Stomach (tissue), 9 donors: ENCODE results near the gene HMGXB3. TPM values are rescaled to one million over a fixed set of nuclear protein-coding genes. Genes with fewer than 3 reads are reported as not detected.

ENCODE experiments used
- DNase-seq, 2 donors: peaks; one replicate each; pipeline versions ENCODE4 v3.0.0 to v3.0.0-alpha.2; 2013 to 2019
- H3K27ac ChIP-seq, 5 donors: fragments of 200-600 bp in 4 of 5; sonication (generic) in 4 of 5; one replicate each; pipeline ENCODE4 v1.5.1; 2013 to 2019; ENCODE audit warnings: mild to moderate bottlenecking in 1 of 5, moderate library complexity in 1 of 5
- H3K27me3 ChIP-seq, 3 donors: fragments of 200-600 bp; sonication (generic); one replicate each; pipeline ENCODE4 v1.5.1; 2017 to 2019; ENCODE audit warnings: mixed run types in 1 of 3
- H3K36me3 ChIP-seq, 4 donors: fragments of 200-600 bp; sonication (generic); 1 replicate in 3 of 4; 2 replicates in 1 of 4; pipeline ENCODE4 v1.5.1; 2016 to 2019
- H3K4me1 ChIP-seq, 4 donors: fragments of 200-600 bp; sonication (generic); one replicate each; pipeline ENCODE4 v1.5.1; 2016 to 2019
- H3K4me3 ChIP-seq, 4 donors: fragments of 200-600 bp; sonication (generic) in 3 of 4; one replicate each; pipeline ENCODE4 v1.5.1; 2016 to 2019; ENCODE audit warnings: mild to moderate bottlenecking in 1 of 4
- H3K9me3 ChIP-seq, 4 donors: fragments of 200-600 bp; sonication (generic); one replicate each; pipeline ENCODE4 v1.5.1; 2016 to 2019
- CTCF ChIP-seq, 7 experiments: fragments of 450-650 bp in 4 of 7; fragments of 200-600 bp in 3 of 7; sonication (generic) in 3 of 7; IDR thresholded peaks; one replicate each; pipeline ENCODE4 v1.5.1; 2016 to 2019; ENCODE audit warnings: antibody characterized with exemption in 7 of 7, control low read depth in 2 of 7, mild to moderate bottlenecking in 1 of 7
- EP300 ChIP-seq: sonication (generic); formaldehyde crosslinking; IDR thresholded peaks from one replicate; pipeline ENCODE4 v1.6.1; 2017; ENCODE audit warnings: antibody characterized with exemption
- POLR2A ChIP-seq, 4 donors: fragments of 450-650 bp; IDR thresholded peaks; one replicate each; pipeline ENCODE4 v1.6.1; 2016; ENCODE audit warnings: antibody characterized with exemption in 4 of 4, control low read depth in 2 of 4, mild to moderate bottlenecking in 1 of 4, moderate library complexity in 1 of 4
- POLR2AphosphoS5 ChIP-seq, 3 donors: sonication (generic); formaldehyde crosslinking; IDR thresholded peaks; one replicate each; pipeline ENCODE4 v1.6.1; 2016; ENCODE audit warnings: antibody characterized with exemption in 3 of 3
- WGBS, 5 donors: extraction: QIAGEN DNeasy Blood & Tissue Kit in 3 of 5; methylation state at CpG; one replicate each; pipeline versions ENCODE4 v1.1.5 to v1.1.7; 2013 to 2018; 5-methylcytosine and 5-hydroxymethylcytosine counted together
- intact Hi-C: fragments of 100-400 bp; cut with DNase I; formaldehyde crosslinking; loops from one replicate; pipeline ENCODE4 v1.15.1; 2023; ENCODE audit warnings: low total_unique reads
- polyA plus RNA-seq, 3 donors: library from polyadenylated mRNA; stranded (reverse); fragments of 200-250 nt; gene quantifications; one replicate each; pipeline ENCODE4 v1.2.3, GENCODE V29; 2013
- total RNA-seq, 5 donors: library from RNA; depleted of rRNA; stranded (reverse); fragments of >200 nt; gene quantifications; one replicate each; pipeline versions ENCODE4 v1.1.0 to v1.2.3, GENCODE V29; 2014 to 2016
- donor health status: healthy with polysubstance abuse.
- donor health status: Bipolar disorder and iron deficiency.
- donor health status: healthy.

HMGXB3 gene
- total and polyA plus RNA-seq, 8 donors: 7.9 to 90.6 (median 32.6) TPM

- DNase-seq: no peak
- Histone ChIP-seq H3K36me3 (peaks cover 0 to 11% (median 2%) of the 10 kb centered on the region in 4 donors), H3K4me1 (peaks cover 0 to 25% (median 0%) of the 10 kb centered on the region in 4 donors), H3K4me3 (no peak overlapping the region), H3K27me3 (no peaks in the 10 kb centered on the region), H3K27ac (no peak overlapping the region), H3K9me3 (no peaks in the 10 kb centered on the region)
- 94 to 100% (median 98%) methylated on average over 4 to 6 of the region's 6 CpGs for WGBS, 5 donors
- intact Hi-C loops: no loop called here
- TF ChIP-seq POLR2A (IDR thresholded peaks at IDR 0.05) (no peak), EP300 (no peak), CTCF (IDR thresholded peaks at IDR 0.05) (no peak), POLR2AphosphoS5 (IDR thresholded peaks at IDR 0.05) (no peak)
Measured at GRCh38 chr5:150068071-150068470, 67.5 kb downstream of the HMGXB3 start.

GRCh38 chr5:150068472-150068871 is 67.9 kb downstream of the HMGXB3 start:
- 27 to 51% (median 43%) methylated on average over 2 to 4 of the region's 4 CpGs for WGBS, 5 donors
- no peaks in the 10 kb centered on the region for H3K27me3 ChIP-seq
- no peak overlapping the region for H3K4me3 ChIP-seq
- peaks cover 0 to 25% (median 0%) of the 10 kb centered on the region in 4 donors for H3K4me1 ChIP-seq
- DNase-seq: peak; percentile 43 to 49
- H3K36me3 ChIP-seq: peaks cover 0 to 11% (median 2%) of the 10 kb centered on the region in 4 donors
- H3K27ac ChIP-seq: no peak overlapping the region
- no peak for TF ChIP-seq EP300
- TF ChIP-seq CTCF (IDR thresholded peaks at IDR 0.05): no peak
- no peak for TF ChIP-seq POLR2A (IDR thresholded peaks at IDR 0.05)
- TF ChIP-seq POLR2AphosphoS5 (IDR thresholded peaks at IDR 0.05): no peak
- H3K9me3 ChIP-seq: no peaks in the 10 kb centered on the region
- intact Hi-C loops: no loop called here

DNA sequence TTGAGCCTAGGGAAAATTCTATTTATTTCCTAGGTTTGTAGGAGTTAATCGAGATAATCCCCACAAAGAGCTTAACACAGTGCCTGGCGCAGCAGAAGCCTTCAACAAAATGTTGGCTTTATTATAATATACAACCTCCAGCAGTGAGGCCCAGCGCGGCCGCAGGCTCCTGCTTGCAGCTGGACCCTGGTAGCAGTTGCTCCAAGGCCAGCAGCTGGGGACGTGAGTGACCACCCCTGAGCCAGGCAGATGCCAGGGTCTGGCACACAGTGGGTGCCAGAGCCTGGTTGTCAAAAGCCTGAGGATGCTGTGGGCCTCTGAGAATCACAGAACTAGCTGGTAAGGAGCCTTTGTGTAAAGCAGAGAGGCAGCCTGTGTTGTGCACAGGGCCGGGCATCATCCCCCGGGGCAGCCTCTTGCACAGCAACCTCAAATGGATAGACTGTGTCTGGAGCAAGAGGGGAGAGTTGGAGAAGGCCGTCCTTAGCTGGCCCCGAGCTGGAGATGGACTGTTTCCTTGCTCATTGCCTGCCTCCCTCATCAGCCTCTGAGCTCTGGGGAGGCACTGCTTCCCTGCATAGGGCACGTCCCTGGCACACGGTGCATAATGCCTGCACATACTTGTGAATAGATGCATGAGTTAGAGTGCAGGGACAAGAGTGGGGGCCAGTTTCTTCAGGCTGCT is 68.6 kb downstream of the HMGXB3 start:
- H3K27me3 ChIP-seq: no peaks in the 10 kb centered on the region
- H3K4me1 ChIP-seq: peaks cover 0 to 25% (median 0%) of the 10 kb centered on the region in 4 donors
- intact Hi-C loops: no loop called here
- TF ChIP-seq POLR2A (IDR thresholded peaks at IDR 0.05): no peak
- TF ChIP-seq EP300: no peak
- TF ChIP-seq POLR2AphosphoS5 (IDR thresholded peaks at IDR 0.05): no peak
- no peak for TF ChIP-seq CTCF (IDR thresholded peaks at IDR 0.05)
- H3K36me3 ChIP-seq: peaks cover 0 to 11% (median 2%) of the 10 kb centered on the region in 4 donors
- H3K27ac ChIP-seq: no peak overlapping the region
- no peak overlapping the region for H3K4me3 ChIP-seq
- H3K9me3 ChIP-seq: no peaks in the 10 kb centered on the region
- no peak for DNase-seq
- 77 to 88% (median 82%) methylated on average over 11 to 12 of the region's 12 CpGs for WGBS, 5 donors

DNA sequence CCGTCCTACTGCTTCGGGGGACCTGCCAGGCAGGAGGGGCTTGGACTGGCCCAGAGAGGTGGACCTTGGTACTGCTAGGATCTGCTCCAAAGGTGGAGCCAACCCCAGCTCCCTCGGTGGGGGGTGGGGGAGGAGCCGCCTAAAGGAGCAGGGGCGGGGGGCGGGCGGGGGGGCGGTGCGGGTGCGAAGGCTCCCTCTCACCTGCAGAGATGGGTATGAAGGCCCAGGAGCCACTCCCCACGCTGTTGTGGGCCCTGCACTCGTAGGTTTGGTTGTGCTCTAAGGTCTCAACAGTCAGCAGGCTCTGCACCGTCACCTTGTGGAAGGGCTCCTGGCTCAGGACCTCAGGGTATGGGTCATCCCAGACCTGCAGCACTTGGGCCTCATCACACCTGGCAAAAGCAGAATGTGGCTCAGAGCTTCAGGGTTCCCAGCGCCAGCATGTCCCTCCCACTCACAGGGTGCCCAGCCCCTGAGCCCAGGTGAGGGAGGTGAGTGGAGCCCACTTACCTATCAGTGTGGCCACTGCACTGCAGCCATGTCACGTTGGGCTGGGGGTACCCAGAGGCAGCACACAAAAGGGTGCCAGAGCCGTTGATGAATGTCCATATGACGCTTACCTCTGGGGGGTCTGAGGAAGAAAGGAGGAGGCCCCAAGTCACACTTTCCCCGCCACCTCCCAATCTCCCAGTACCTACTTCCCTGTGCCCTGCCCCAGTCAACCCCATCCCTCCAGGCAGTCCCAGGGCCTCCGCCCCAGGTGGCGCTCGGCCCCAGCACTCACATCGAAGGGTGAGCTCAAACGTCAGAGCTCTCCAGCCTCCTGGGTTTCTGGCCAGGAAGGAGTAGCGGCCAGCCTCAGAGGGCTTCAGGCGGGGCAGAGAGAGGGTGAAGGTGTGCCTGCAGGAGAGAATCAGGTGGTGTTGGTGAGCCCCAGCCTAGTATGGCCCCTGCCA is 69.4 kb downstream of the HMGXB3 start:
- DNase-seq: peak in 1 of 2 donors; percentile 47
- H3K9me3 ChIP-seq: no peaks in the 10 kb centered on the region
- H3K4me1 ChIP-seq: peaks cover 0 to 25% (median 0%) of the 10 kb centered on the region in 4 donors
- no peak overlapping the region for H3K4me3 ChIP-seq
- peaks cover 0 to 13% (median 2%) of the 10 kb centered on the region in 4 donors for H3K36me3 ChIP-seq
- intact Hi-C loops: no loop called here
- TF ChIP-seq POLR2AphosphoS5 (IDR thresholded peaks at IDR 0.05) (no peak), POLR2A (IDR thresholded peaks at IDR 0.05) (no peak), CTCF (IDR thresholded peaks at IDR 0.05) (no peak), EP300 (no peak)
- H3K27ac ChIP-seq: no peak overlapping the region
- H3K27me3 ChIP-seq: no peaks in the 10 kb centered on the region
- 78 to 89% (median 85%) methylated on average over 20 to 25 of the region's 25 CpGs for WGBS, 5 donors
